SU-DHL-6 (cell line): ENCODE results near the gene EPHB2.

Experiments
- CTCF ChIP-seq: fragments of 200-600 bp; sonication (generic); IDR thresholded peaks from one replicate; pipeline ENCODE4 v1.5.1; 2017; ENCODE audit warnings: antibody characterized with exemption, mild to moderate bottlenecking, low read length, moderate library complexity; ENCODE audit not compliant: insufficient read depth, poor library complexity, severe bottlenecking
- EZH2phosphoT487 ChIP-seq: fragments of 200-600 bp; sonication (generic), shearing (Covaris generic); conservative IDR thresholded peaks from 2 replicates; pipeline ENCODE4 v1.6.1; 2018; ENCODE audit warnings: mild to moderate bottlenecking, antibody characterized with exemption, low read length, moderate library complexity, mixed read lengths

GRCh38 chr1:22677931-22678896 is 32.4 kb upstream of the EPHB2 start:
- no peak for TF ChIP-seq CTCF
- TF ChIP-seq EZH2phosphoT487 = no peak
